ENCODE results near the gene OR2T35. TPM values are rescaled to one million over a fixed set of nuclear protein-coding genes. Genes with fewer than 3 reads are reported as not detected.
"Not testable (repeated sequence)": the region's sequence is repeated elsewhere in the genome, so short reads cannot be mapped to it uniquely, and the experiment has no call there.

Gene OR2T35
- total and polyA plus RNA-seq, 2 donors (not counting 1 experiment from before 2014, with no cell fraction given): not detected

- not testable (repeated sequence) for H3K4me2 ChIP-seq (ENCODE audit: extremely low read depth, insufficient read depth, low read length); H3K4me3 ChIP-seq (replicated peaks in 1 of 4; ENCODE audit: control extremely low read depth in 1 of 4, insufficient read depth in 1 of 4, low read depth in 3 of 4, low read length in 4 of 4); H4K20me1 ChIP-seq (ENCODE audit: control insufficient read depth, extremely low read depth, insufficient read depth, low read length); H3K79me2 ChIP-seq (ENCODE audit: control insufficient read depth, insufficient read depth, low read length); H3K9ac ChIP-seq (ENCODE audit: insufficient read depth, low read length); H3K27ac ChIP-seq (ENCODE audit: insufficient read depth, low read length); H3K9me3 ChIP-seq (ENCODE audit: control insufficient read depth, insufficient read depth, low read depth, low read length); H3K27me3 ChIP-seq (ENCODE audit: control insufficient read depth, insufficient read depth, low read length); DNase-seq (ENCODE audit: low read depth in 2 of 2); H3K36me3 ChIP-seq (ENCODE audit: control insufficient read depth, insufficient read depth, low read length); H2AFZ ChIP-seq (ENCODE audit: low read length); H3K4me1 ChIP-seq (ENCODE audit: control insufficient read depth, extremely low read depth, insufficient read depth, low read length)
Measured at GRCh38 chr1:248639652-248640051, 5.4 kb downstream of the OR2T35 start.

DNA sequence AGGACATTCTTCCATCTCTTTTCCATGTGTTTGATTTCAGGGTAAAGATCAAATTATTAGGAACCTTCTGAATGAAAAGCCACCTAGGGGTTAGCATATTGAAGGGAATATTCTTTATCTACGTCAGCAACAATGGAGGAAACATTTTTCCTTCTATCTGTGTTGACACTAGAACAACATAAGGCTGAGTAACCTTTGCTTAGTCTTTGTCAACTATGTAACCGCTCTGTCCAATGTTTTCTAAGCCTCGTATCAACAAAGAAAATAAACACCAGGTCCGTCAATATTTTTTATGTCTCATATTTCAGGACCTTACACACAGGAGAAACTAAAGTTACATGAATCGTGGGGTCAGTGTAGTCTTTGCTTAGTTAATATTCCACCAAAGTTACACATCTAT, 8.5 kb downstream of the OR2T35 start:
- H3K9ac ChIP-seq (ENCODE audit: insufficient read depth, low read length); DNase-seq (ENCODE audit: low read depth in 2 of 2); H3K4me3 ChIP-seq (replicated peaks in 1 of 4; ENCODE audit: control extremely low read depth in 1 of 4, insufficient read depth in 1 of 4, low read depth in 3 of 4, low read length in 4 of 4); H2AFZ ChIP-seq (ENCODE audit: low read length); H4K20me1 ChIP-seq (ENCODE audit: control insufficient read depth, extremely low read depth, insufficient read depth, low read length); H3K27me3 ChIP-seq (ENCODE audit: control insufficient read depth, insufficient read depth, low read length); H3K4me2 ChIP-seq (ENCODE audit: extremely low read depth, insufficient read depth, low read length); H3K27ac ChIP-seq (ENCODE audit: insufficient read depth, low read length); H3K9me3 ChIP-seq (ENCODE audit: control insufficient read depth, insufficient read depth, low read depth, low read length); H3K4me1 ChIP-seq (ENCODE audit: control insufficient read depth, extremely low read depth, insufficient read depth, low read length); H3K36me3 ChIP-seq (ENCODE audit: control insufficient read depth, insufficient read depth, low read length); H3K79me2 ChIP-seq (ENCODE audit: control insufficient read depth, insufficient read depth, low read length): not testable (repeated sequence)

DNA sequence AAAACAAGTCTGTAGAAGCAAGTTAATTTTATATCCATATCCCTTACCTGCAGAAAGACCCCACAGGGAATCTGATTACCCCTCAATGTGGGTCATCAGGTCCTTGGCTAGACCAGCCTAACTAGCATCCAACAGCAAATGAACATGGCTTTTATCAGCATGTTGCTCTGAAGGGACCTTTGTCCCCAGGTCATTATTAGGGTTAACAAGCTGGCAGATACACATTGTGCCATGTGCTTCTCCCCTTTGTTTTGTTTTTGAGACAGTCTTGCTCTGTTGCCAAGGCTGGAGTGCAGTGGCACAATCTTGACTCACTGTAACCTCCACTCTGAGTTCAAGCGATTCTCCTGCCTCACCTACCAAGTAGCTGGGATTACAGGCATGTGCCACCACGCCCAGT, 10.1 kb downstream of the OR2T35 start, which contains the start of gene OR2T11:
TSS of gene OR2T11 (minus strand) at position 101 of the 400 bp plus-strand sequence. CDS start 7,963 bp downstream, outside the sequence.
- not testable (repeated sequence) for DNase-seq (ENCODE audit: low read depth in 2 of 2); H4K20me1 ChIP-seq (ENCODE audit: control insufficient read depth, extremely low read depth, insufficient read depth, low read length); H3K4me1 ChIP-seq (ENCODE audit: control insufficient read depth, extremely low read depth, insufficient read depth, low read length); H2AFZ ChIP-seq (ENCODE audit: low read length); H3K36me3 ChIP-seq (ENCODE audit: control insufficient read depth, insufficient read depth, low read length); H3K4me2 ChIP-seq (ENCODE audit: extremely low read depth, insufficient read depth, low read length); H3K9me3 ChIP-seq (ENCODE audit: control insufficient read depth, insufficient read depth, low read depth, low read length); H3K4me3 ChIP-seq (replicated peaks in 1 of 4; ENCODE audit: control extremely low read depth in 1 of 4, insufficient read depth in 1 of 4, low read depth in 3 of 4, low read length in 4 of 4); H3K79me2 ChIP-seq (ENCODE audit: control insufficient read depth, insufficient read depth, low read length); H3K27ac ChIP-seq (ENCODE audit: insufficient read depth, low read length); H3K27me3 ChIP-seq (ENCODE audit: control insufficient read depth, insufficient read depth, low read length); H3K9ac ChIP-seq (ENCODE audit: insufficient read depth, low read length)

GRCh38 chr1:248631354-248632008, 13.6 kb downstream of the OR2T35 start:
- no peak overlapping the region for H3K27ac ChIP-seq (ENCODE audit: insufficient read depth, low read length)
- H4K20me1 ChIP-seq (ENCODE audit: control insufficient read depth, extremely low read depth, insufficient read depth, low read length): no peaks in the 10 kb centered on the region
- no peak overlapping the region for H3K4me3 ChIP-seq (replicated peaks in 1 of 4; ENCODE audit: control extremely low read depth in 1 of 4, insufficient read depth in 1 of 4, low read depth in 3 of 4, low read length in 4 of 4)
- H3K36me3 ChIP-seq (ENCODE audit: control insufficient read depth, insufficient read depth, low read length): no peaks in the 10 kb centered on the region
- no peaks in the 10 kb centered on the region for H3K9me3 ChIP-seq (ENCODE audit: control insufficient read depth, insufficient read depth, low read depth, low read length)
- H3K9ac ChIP-seq (ENCODE audit: insufficient read depth, low read length): no peak overlapping the region
- H3K79me2 ChIP-seq (ENCODE audit: control insufficient read depth, insufficient read depth, low read length): no peaks in the 10 kb centered on the region
- no peak for DNase-seq (ENCODE audit: low read depth in 2 of 2)
- H3K4me2 ChIP-seq (ENCODE audit: extremely low read depth, insufficient read depth, low read length): no peak overlapping the region
- no peaks in the 10 kb centered on the region for H3K27me3 ChIP-seq (ENCODE audit: control insufficient read depth, insufficient read depth, low read length)
- H2AFZ ChIP-seq (ENCODE audit: low read length): no peak overlapping the region
- TF ChIP-seq CTCF (conservative IDR thresholded peaks at IDR 0.05 in 1 of 2, IDR thresholded peaks at IDR 0.05 in 1 of 2; ENCODE audit: low read depth in 1 of 2, low read length in 2 of 2): no peak
- no peak for TF ChIP-seq EZH2 (IDR thresholded peaks at IDR 0.05; ENCODE audit: low read length, missing control alignments)
- no peaks in the 10 kb centered on the region for H3K4me1 ChIP-seq (ENCODE audit: control insufficient read depth, extremely low read depth, insufficient read depth, low read length)

Data from fibroblast of lung (primary cell).